ENCODE data around the gene RAX2.

Gene RAX2

DNA sequence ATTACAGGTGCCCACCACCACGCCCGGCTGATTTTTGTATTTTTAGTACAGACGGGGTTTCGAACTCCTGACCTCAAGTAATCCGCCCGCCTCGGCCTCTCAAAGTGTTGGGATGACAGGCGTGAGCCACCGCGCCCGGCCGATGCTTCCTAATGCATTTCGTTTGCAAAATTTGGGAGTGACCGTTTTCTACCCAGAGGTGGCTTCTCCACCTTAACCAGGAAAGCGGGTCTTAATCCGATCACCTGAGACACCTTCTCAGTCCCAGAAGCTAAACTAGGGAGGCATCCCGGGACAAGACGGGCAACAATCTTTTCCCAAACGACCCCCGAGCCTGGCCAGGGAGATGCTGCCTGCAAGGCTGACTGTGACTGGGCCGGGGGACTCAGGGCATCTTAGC, 29.0 kb upstream of the RAX2 start:
- DNase-seq: no peak

- no peak for DNase-seq
These were observed 26.1 kb upstream of the RAX2 start for GRCh38 chr19:3798137-3798536.

DNA sequence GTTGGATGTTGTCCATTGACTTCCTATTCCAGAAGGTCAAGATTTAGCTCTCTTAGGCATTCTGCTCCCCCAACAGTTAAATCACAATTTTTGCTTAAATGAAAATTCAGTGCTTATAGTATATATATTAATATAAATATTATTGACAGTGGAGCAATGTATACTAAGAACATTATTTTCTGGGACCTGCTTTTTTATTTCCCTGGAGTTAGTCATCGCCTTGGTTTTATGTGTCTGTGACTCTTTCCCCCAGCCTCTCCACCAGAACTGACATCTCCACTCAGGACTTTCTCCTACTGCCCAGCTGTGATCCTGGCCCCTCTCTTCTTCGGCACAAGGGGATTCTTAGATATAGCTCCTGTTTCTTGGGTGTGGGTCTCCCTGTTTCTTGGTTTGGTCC, 24.3 kb upstream of the RAX2 start:
- no peak for DNase-seq

GRCh38 chr19:3793799-3794198, 21.8 kb upstream of the RAX2 start:
- no peak for DNase-seq

DNA sequence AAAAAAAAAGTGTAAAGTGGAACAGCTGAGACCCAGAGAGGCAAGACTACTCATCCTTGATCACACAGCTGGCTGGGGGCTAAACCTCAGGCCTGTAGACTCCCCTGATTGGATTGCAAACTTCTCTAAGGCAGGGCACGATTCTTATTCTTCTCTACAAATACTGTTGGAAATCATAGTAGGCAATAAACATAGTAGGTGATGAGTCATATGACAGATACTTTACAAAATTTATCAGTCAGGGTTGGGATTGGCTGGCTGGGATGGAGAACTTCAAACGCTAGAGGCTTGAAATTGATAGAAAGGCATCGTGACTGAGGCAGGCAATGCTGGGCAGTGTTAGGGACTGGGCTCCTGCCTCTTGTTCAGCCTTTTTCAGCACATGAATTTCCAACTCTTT, 20.1 kb upstream of the RAX2 start:
- no peak for DNase-seq

DNA sequence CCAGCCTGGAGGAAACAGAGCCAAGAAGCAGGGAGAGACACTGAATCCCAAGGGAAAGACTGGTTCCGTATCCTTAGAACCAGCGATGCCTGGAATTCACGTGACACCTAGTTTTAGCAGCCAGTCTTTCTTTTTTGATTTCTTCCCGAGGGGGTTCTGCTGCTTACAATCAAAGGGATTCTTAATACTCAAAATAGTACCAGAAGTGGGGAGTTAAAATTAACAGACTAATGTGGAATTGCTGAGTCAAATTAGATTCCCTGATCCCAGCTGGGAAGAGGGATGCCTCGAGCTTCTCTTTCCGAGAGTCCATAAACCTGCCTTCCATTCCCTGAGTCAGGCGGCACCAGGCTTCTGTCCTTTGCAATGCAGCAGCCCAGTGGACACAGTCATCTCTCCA, 18.9 kb upstream of the RAX2 start:
- DNase-seq: no peak

- no peak for DNase-seq
These were observed 18.2 kb upstream of the RAX2 start for GRCh38 chr19:3790209-3790734.

DNA sequence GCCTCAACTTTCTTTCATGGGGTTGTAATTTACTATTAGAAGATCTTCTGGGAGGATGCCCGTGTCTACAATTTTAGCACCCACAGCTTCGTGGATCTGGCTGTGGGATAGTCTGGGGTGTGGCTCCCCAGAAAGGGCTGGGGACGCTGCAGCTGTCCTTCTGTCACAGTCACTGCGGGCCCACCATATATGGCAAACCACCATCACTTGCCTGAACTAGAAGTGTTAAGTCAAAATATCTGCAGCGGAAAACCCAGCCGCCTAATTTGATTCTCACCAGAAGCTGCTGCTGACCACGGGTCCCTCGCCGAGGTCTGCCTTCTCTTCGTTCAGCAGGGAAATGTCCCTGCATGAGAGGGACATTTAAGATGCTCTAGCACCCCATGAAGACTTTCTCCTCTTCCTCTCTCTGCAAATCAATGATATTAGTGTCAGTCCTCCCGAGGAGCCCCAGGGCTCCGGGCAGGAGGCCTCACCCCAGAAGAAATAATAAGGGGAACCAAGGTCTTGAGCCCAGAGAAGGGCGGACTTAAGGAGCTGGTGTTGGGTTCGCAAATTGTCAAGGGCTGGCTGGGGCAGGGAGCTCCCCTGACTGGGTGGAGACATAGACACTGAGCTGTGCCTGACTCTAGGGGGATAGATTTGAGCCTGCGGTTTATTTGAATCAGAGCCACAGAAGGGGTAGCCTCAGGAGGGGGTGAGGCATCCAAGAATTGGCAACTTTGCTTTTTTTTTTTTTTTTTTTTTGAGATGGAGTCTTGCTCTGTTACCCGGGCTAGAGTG, 17.2 kb upstream of the RAX2 start:
- DNase-seq: no peak

- DNase-seq: no peak
These were observed 14.2 kb upstream of the RAX2 start, which contains the start of gene MATK for GRCh38 chr19:3785938-3786824. Gene MATK, minus strand, starts transcription at chr19:3786381. Its CDS starts 1,246 bp downstream, at chr19:3785135.

- no peak for DNase-seq
These were observed 13.5 kb upstream of the RAX2 start for GRCh38 chr19:3785451-3785937.

- no peak for DNase-seq
These were observed 12.8 kb upstream of the RAX2 start for GRCh38 chr19:3784607-3785450.

DNA sequence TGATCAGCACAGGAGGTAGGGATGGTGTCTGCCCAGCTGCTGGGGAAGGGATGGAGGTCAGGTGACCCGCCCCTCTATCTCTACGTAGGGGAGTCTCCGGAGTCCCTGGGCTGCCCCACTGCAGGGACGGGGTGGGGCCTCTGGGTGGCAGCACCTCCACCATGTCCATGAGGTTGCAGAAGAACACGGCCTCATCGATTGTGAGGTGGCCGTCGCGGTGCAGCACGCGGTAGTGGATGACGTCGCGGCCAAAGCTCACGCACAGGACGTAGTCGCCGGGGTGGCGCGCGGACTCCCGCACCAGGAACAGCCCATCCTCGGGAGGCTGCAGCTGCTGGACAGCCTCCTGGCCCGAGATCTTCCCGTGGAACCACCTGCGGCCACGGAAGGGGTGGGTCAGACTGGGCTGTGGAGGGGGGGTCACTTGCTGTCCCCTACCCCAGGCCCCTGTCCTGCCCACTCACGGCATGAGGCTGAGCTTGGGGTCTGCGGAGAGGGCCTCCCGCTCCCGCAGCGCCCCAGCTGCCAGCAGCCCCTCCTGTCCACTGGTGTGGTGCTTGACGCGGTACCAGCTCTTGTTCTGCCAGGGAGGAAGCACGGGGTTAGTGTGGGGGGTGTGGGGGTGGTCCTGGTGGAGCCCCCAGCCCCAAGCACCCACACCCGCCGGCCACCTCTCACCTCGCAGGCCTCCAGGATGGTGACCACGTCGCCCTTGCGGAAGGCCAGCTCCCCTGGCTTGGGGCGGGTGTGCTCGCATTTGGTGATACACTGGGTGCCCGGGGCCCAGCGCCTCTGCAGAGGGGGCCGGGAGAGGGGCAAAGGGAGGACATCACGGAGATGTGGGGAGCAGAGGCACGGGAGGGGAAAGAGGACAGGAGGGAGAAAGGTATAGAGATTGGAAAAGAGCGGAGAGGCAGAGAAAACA, 11.9 kb upstream of the RAX2 start:
- peak in 1 of 2 experiments; percentile 54 for DNase-seq

DNA sequence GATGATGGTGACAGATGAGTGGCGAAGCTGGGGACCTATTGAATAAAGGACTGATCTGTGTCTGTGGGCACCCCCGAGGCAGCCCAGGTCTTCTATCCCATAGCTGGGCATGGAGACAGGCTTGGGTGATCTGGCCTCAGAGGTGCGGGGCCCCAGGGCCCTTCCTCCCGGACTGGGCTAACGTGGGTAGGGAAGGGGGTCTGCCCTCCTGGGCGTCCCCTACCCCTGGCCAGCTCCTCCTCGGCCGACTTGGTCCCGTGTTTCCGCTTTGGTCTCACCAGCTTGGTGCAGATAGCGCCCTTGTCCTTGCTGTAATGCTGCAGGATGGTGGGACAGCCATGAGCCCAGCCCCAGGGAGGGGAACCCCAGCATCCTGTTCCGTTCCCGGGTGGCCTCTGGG, 10.9 kb upstream of the RAX2 start:
- DNase-seq: no peak

- no peak for DNase-seq
These were observed 10.3 kb upstream of the RAX2 start for GRCh38 chr19:3782330-3782729.

DNA sequence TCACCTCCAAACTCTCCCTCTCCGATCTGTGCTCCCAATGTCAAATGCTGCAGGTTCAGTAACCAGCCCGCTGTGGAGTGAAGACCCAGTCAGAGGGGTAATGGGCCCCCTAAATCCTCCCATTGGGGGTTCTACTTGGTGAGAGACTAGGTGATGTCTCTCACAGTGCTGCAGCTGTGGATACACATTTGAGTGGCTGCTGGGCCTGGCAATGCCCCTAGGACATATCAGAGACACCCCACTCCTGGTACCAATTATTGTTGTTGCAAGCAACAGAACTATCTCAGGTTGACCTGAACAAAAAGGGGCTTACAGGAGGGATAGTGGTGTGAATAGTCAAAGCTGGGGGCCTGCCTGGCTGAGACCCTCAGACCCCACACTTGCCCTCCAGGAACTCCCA, 9.6 kb upstream of the RAX2 start:
- DNase-seq: no peak

- DNase-seq: no peak
These were observed 8.8 kb upstream of the RAX2 start for GRCh38 chr19:3780786-3781304.

GRCh38 chr19:3778899-3779723, 7.1 kb upstream of the RAX2 start:
- DNase-seq: no peak

DNA sequence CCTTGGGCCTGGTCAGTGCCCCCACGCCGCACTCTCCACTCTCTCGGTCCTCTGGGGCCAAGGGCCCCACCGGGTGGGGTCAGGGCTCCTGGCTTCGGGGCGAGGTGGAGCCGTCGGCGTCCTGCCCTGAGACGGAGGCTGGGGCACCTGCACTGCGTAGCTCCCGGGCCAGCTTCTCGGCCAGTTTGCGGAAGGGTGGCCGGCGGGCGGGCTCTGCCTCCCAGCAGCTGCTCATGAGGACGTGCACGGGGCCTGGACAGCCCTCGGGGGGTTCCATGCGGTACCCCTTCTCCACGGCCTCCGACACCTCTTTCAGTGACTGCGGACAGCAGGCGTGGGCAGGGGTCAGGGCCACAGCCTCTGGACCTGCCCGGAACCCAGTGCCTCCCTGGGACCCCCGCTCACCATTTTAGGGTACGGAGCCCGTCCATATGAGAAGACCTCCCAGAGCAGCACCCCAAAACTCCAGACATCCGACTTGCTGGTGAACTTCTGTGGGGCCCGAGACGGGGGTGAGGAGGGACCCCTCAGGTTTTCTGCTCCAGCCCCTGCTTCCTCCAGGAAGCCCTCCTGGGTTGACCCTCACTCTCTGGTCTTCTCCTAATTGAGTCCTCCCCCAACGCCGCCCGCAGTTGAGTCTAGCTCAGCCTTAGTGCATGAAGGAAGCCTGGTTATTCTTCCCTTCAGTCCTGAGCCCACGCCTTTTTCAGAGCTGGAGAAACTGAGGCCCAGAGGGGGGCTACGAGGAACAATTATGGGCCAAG, 6.3 kb upstream of the RAX2 start:
- DNase-seq: no peak

GRCh38 chr19:3776479-3777040, 4.5 kb upstream of the RAX2 start:
- DNase-seq: no peak
